Measurements from ENCODE around the gene MMP20.

GRCh38 chr11:102666331-102666957, 41.3 kb upstream of the MMP20 start:
- TF ChIP-seq POLR2A (IDR thresholded peaks at IDR 0.05) (no peak), CTCF (IDR thresholded peaks at IDR 0.05) (peak; percentile 64 to 86 (median 74))
